ENCODE data around the gene HELT. TPM values are rescaled to one million over a fixed set of nuclear protein-coding genes. Genes with fewer than 3 reads are reported as not detected.

Gene HELT
- total RNA-seq, 1 donor = not detected

DNA sequence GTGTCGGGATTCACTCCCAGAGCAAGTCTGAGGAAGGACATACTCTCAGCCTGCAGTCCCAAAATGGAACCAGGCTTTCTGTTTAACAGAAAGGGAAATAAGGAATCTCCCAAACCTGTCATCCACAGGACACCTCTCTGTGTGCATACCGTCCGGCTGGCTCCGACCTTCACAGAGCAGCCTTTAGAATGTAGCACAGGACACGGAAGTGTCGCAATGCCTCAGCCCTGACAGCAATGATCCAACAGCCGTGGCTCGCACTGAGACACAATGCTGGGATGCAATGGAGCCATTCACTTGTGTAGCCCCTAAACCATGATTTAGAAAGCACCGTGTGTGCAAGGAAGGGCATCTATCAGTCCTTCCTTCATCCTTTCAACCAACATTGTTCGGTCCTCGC lies 15.5 kb upstream of the HELT start:
- DNase-seq (ENCODE audit: low read depth in 2 of 3, low spot score in 2 of 3) = no peak

DNA sequence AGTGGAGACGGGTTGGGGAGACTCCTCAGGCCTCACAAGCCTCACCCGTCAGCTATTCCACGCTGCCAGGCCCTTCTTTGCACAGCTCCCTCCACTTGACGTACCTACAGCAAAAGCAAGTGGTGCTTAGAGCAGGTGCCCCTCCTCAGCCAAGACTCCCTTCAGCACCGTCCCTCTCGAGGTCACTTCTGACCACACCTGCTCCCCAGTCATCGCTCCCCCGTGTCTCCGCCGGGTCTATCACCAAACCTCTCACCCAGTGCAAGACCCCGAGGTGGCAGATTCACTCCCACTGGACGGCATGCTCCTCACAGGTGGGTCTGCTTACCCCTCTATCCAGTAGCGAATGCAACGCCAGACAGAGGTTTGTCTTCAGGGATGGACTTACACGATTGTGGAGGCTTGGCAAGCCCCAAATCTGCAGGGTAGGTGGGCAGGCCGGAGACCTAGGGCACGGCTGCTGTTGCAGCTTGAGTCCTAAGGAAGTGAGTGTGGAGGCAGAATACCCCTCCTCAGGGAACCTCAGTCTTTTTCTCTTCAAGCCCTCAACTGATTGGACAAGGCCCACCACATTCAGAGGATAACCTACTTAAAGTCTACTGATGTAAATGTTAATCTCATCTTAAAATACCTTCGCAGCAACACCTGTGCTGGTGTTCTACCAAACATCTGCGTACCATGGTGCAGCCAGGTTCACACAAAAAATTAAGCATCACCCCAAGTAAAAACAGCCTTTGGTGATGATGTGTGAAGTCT lies 14.5 kb upstream of the HELT start:
- no peak for DNase-seq (ENCODE audit: low read depth in 2 of 3, low spot score in 2 of 3)

DNA sequence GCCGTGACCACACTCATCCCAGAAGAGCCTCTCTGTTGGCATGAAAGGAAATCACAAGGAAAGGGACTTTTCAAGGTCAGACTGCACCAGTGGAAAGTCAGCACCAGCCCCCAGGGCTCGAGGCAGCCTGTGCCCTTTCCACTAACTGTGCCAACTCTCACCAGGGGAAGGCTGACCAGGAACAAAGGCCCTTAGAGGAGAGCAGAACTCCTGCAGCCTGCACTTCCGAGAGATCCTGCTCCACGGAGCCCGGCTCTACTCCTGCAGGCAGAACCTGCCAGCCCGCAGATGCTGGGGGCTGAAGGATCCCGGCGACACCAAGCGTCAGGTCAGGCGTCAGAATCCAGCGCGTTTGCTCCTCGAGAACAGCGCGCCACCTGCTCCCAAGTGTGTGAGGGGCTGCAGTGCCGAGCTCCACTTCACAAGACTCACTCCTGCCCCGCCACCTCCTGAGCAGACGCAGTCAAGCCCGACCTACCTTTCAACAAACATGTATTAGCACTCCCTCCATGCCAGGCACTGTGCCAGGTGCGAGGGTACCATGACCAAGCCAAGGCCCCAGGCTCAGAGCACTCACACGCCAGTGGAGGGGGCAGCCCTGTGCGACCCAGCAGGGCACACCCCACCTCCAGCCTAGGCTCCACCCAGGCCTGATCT lies 13.6 kb upstream of the HELT start:
- DNase-seq (ENCODE audit: low read depth in 2 of 3, low spot score in 2 of 3) = peak in 2 of 3 donors; percentile 6 to 39

DNA sequence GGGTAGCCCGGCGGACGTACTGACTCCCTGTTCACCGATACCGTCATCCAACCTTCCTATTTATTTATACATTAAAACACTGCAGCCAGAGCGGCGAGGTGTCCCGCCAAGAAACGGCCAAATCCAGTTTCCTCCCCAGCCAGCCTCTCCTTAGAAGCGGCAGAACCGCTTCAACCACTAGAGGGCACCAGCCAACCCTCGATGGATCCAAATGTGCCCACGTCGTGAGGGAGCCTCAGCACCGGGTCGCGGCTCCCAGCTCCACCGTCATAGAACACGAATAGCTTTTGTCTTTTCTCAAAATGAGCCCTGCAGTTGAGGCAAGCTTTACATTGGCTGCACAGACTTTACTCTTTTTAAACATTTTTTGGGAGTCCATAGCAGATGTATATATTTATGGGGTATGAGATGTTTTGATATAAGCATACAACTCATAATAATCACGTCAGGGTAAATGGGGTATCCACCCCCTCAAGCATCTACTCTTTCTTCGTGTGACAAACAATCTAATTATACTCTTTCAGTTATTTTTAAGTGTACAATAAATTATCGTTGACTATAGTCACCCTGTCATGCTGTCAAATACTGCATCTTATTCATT lies 13.0 kb upstream of the HELT start:
- peak; percentile 42 to 90 (median 77) for DNase-seq (ENCODE audit: low read depth in 2 of 3, low spot score in 2 of 3)

DNA sequence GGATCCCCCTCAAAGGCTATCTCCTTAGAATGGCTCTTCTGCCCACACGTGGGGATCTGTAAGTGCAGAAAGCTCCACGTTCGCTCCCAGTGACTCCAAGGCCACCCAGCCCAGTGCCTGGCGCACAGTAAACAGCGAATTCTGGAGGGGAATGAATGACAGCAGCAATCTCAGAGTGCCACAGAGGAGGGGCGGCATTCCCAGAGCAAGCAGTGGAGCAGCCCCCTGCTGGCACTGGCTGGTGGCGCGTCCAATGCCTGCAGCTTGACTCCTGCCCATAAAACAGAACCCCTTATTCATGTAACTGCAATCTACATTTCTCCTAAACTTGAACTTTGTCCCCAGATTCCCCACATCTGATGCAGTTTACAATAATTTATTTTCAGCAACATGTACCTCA lies 6.9 kb upstream of the HELT start:
- DNase-seq (ENCODE audit: low read depth in 2 of 3, low spot score in 2 of 3) = no peak

DNA sequence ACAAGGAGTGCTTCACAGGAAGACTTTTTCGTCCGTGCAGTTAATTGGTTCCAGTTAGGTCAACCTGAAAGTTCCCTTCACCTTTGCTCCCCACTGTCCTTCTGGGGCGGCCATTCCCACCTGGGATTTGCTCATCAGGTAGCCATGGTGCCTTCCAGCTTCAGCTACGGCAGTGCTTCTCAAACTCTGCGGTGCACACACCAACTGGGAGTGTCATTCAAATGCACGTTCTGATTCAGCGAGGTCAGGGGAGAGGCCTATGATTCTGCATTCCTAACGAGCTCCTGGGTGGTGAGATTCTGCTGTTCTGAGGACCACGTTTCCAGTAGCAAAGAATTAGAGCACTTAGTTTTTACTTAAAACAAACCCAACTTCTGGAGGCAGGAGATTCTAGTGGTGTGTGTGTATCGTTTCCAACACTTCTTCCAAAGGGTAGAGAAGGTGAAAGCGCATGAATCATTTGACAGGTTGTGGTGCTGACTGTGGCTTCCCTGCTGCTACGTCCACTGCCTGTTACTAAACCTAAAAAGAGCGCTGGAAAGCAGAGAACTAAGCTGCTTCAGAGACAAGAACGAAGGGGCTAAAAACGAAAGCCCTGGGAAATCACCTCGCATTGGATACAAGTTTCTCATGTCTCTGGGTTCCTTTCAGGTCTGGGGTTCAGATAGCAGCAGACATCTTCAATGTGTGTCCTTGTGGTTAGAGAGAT lies 4.7 kb upstream of the HELT start:
- DNase-seq (ENCODE audit: low read depth in 2 of 3, low spot score in 2 of 3) = peak in 1 of 3 donors; percentile 45

DNA sequence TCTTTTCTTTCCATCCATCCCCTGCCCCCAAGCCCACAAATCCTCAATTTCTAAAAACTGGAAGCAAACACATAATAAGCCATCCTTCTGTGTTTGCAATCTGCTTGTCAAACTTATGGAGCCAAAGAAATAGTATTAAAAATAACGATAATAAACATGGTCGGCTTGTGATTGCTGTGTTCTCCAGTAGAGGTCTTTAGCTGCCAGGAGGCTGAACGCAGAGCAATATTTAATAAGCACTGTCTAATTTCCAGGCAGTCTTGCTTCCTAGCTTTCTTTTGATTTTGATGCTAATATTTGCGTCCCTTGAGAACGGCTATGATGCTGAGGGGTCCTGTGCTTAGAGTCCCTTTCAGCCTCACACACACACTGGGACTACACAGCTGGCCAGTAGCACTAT lies 3.2 kb upstream of the HELT start:
- no peak for DNase-seq (ENCODE audit: low read depth in 2 of 3, low spot score in 2 of 3)

DNA sequence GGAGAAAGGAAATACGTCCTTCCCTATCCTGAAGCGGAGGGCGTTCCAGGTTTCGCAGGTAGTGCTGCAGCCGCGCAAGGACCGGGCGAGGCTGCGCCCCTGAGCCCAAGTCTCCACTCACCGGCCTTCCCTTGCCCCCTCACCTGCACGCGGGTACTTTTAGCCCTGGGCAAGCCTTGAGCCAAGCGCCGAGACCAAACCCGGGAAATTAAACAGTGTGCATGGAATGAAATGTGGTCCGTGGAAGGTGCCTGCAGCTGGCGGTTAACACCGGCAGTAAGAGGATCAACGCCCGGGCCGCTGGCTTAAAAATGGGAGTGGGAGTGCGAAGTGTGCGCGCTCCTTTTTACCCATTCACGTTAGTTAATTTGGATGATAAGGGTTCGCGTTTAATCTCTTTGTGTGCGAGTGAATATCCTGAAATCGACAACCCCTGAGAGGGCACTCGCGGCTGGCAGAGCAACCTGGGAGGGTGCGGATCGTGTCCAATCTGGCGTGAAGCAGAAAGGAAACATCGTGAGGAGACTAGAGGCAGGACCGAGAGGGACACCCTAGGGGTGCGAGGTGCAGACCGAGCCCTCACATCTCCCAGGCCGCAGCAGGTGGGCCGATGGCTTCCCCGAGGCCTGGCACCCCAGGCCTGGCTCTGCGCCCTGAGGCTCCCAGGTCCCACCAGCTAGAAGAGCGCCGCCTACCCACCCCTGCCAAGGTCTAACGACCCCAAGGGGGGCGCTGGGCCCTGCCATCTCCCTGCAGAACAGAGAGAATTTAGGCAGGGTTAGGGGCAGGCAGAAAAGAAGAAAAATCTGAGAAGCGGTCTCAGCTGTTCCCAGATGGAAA lies 2.0 kb upstream of the HELT start:
- no peak for DNase-seq (ENCODE audit: low read depth in 2 of 3, low spot score in 2 of 3)

DNA sequence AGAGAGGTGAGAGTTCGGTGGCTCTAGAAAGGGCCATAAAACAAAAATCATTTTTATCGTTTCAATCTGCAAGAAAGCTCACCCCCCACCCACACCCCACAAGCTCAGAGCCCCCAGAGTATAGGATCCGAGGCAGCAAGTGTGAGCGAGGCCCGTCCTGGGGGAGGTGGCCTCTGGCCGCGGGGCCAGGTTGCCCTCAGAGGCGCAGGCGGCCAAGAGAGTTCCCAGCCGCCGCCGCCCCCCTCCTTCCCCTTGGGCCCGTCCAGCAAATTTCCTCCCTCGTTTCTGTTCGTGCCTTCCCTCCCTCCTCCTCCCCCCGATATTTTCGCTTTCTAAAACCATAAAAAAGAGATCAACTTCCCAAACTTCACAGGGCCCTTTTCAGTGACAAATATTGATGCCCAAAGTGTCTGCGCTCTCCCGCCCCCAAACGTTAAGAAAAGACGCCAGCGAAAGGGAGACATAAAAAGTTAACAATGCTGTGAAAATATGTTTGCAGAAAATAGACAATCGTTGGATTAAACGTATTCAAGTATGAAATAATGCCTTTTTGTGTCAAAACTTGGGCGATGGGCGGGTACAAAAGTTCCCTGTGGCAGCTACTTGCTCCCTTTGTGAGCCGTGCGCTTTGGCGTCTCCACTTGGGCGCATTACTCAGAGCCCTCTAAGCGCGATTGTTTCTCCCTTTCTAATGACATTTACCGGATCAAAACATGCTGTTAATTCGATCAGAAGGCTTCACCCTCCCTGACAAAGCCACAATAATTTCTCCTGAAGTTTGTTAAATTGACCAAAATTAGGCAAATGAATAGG lies 1.1 kb upstream of the HELT start:
- no peak for DNase-seq (ENCODE audit: low read depth in 2 of 3, low spot score in 2 of 3)

DNA sequence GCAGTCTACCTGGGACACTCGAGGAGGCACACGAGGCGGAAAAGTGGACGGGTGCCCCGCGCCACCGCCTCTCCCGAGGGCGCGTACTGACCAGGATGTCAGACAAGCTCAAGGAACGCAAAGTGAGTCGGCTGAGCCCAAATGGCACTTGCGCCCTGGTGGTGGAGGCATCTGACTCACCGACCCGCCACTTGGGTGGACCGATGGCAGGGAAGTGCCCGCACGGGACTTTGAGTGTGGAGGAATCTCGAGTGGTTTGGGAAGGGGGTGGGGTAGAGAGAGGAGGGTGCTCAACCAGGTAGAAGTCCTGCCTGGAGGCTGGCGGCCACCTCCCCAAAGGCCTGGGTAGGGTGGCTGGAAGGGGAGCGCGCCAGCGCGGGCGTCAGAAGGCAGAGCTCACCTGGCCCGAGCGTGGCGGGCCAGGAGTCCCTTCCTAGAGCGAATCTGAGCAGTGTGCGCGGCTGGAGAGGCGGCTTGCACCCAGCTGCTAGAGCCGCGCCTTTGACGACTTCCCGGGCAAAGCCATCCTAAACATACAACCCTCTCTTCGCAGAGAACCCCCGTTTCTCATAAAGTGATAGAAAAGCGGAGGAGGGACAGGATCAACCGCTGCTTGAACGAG lies 655 bp downstream of the HELT start:
- DNase-seq (ENCODE audit: low read depth in 2 of 3, low spot score in 2 of 3) = no peak

DNA sequence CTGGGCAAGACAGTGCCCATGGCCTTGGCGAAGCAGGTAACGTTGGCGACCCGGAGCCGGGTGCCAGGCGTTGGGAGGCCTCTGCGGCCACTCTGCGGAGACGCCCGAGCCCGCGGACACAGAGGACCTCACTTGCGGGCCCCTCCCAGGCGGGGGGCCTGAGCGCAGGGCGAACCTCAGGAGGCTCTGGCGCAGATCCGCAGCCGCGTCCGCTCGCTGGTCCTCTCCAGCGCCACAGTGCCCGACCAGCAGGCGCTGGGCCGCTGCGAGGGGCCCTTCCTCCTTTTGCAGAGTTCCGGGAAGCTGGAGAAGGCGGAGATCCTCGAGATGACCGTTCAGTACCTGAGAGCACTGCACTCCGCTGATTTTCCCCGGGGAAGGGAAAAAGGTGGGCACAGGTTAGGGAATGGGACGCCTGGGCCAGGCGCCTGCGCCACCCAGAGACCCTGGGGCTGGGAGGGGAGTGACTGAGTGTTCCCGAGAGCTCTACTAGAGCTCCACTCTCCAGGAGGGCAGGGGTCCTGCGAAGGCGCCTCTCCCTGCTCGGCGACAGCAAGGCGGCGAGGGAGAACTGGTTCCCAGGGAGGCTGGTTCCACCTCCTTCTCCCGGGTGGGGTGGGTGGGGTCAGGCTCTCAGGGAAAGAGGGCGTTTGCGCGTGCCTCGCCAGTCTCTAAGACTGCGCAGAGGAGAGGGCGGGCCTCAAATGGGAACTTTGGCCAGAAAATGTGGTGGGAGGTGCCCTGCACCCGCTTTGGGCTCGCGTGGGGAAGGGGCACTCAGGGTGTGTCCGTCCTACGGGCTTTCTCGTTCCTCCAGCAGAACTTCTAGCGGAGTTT lies 1.4 kb downstream of the HELT start:
- DNase-seq (ENCODE audit: low read depth in 2 of 3, low spot score in 2 of 3) = no peak

DNA sequence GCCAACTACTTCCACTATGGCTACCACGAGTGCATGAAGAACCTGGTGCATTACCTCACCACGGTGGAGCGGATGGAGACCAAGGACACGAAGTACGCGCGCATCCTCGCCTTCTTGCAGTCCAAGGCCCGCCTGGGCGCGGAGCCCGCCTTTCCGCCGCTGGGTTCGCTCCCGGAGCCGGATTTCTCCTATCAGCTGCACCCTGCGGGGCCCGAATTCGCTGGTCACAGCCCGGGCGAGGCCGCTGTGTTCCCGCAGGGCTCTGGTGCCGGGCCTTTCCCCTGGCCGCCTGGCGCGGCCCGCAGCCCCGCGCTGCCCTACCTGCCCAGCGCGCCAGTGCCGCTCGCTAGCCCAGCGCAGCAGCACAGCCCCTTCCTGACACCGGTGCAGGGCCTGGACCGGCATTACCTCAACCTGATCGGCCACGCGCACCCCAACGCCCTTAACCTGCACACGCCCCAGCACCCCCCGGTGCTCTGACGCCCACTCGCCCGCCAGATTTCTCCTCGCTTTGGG lies 2.1 kb downstream of the HELT start:
- DNase-seq (ENCODE audit: low read depth in 2 of 3, low spot score in 2 of 3) = no peak

DNA sequence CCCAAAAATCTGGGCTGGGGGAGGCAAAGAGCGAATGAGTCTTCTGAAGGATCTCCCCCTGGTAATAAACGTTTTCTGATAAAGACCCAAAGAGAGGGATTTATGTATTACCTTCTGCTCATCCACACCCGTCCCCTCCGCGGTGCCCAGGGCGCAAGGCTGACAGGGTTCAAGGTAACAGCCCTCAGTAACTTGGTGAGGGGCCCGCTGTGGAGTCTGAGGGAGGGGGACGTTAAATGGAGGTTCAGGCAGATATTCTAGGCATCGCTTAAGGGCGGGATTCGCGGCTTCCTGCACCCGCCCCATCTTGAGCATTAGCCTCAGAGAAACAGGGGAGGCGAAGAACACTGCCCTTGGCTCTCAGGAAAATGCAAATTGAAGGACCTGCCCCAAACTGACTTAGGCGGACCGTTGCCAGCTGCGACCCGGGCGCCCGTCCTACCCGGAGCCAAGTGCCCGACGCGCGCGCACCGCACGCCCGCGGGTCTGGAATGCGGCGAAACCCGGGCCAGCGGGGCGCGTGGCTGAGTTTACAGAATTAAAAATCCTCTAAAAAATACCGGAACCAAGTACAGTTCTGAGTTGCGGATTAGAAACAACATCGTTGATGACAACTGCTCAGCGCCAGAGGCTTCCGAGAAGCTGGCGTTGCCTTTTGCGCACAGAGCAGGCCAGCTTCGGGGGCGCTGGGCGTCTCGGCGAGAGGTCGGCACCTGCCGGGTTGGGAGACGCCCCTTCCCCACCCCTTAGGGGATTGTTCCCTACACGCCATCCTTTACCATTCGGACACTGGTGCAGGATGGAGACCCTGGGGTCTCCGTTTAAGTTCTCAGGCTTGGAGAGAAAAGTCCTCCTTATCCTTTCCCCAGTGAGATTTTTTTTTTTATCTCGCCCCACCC lies 2.8 kb downstream of the HELT start:
- DNase-seq (ENCODE audit: low read depth in 2 of 3, low spot score in 2 of 3) = no peak

DNA sequence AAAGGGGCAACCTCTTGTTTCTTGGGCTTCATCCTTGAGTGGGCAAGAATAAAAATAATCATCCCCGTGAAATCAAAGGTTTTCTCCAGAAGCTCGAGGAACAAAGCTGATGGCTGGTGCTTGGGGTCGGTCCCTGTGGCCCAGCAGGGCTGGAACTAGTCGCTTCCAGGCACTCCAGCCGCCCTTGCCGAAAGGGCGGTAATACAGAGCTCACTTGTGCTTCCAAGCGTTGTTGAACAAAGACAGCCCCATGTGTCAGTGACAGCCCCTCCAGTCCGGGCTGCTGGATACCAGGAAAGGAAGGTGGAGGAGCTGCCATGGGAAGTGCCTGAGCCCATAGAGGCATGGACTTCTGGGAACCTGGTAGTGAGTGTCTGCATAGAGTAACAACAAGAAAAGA lies 5.2 kb downstream of the HELT start:
- DNase-seq (ENCODE audit: low read depth in 2 of 3, low spot score in 2 of 3) = no peak

DNA sequence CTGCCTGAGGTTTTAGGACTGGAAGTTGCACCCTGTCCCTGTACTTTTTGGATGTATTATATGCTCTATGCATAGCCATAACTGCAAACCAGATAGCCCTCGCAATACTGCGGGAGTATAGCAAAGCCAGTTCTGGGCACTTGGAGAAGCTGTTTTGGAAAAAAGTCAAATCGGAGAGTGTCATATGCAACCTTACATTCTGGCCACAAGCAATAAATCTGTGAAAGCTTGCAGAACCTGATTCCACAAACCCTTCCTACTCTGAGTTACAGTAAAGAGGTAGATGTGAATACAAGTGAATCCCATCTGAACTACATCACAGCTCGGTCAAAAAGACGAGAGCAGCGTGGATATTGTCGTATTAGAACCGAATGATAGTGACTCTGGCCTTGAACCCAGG lies 10.3 kb downstream of the HELT start:
- no peak for DNase-seq (ENCODE audit: low read depth in 2 of 3, low spot score in 2 of 3)

DNA sequence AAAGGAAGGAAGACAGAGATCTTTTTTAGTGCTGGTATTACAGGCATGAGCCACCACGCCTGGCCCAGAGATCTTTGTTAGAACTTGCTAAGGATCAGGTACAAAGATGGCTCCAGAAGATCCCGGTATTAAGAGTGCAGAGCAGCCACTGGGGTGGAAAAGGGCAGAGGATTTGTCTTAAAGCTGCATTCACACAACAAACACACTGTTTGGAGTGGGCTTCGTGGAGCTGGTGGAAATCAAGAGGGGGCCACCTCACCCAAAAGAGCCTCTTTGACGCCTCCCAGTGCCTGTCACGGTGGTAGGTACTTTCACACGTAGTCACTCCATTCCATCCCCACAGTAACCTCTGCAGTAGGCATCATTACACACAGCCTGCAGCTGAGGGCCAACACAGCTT lies 13.3 kb downstream of the HELT start:
- DNase-seq (ENCODE audit: low read depth in 2 of 3, low spot score in 2 of 3) = no peak

DNA sequence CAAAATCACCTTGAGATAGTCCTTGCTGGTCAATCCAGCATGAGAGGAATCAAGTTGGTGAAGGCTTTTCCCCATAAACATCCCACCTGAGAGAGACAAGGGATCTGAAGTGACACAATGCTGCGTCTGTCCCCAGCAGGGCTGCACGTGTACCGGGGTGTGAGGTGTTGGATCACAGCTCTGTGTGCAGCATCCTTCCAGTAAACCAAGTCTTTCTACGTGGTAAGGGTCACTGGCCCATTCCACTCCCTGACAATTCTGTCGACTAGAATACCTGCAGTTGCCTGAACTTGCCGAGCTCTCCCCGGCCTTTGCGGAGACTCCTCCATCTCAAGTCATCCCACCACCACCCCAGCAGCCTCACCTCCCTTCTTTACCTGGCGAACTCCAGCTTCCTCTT lies 14.8 kb downstream of the HELT start:
- no peak for DNase-seq (ENCODE audit: low read depth in 2 of 3, low spot score in 2 of 3)

Data from hematopoietic multipotent progenitor cell (in vitro differentiated cells).